ENCODE measurements around the gene DPEP2.
"Not testable (repeated sequence)": the region's sequence is repeated elsewhere in the genome, so short reads cannot be mapped to it uniquely, and the experiment has no call there.

The DPEP2 gene

GRCh38 chr16:68021490-68021889, 22.2 kb upstream of the DPEP2 start:
- H3K79me2 ChIP-seq (ENCODE audit: insufficient read depth, low read length) = peaks cover 36% of the 10 kb centered on the region
- ATAC-seq (ENCODE audit: insufficient read depth, low read depth) (no peak), DNase-seq (no peak)
- peaks cover 8% of the 10 kb centered on the region for H4K20me1 ChIP-seq (ENCODE audit: insufficient read depth, low read length)
- peaks cover 23% of the 10 kb centered on the region for H3K36me3 ChIP-seq (ENCODE audit: insufficient read depth, low read length)
- TF ChIP-seq EZH2 (IDR thresholded peaks at IDR 0.05; ENCODE audit: borderline replicate concordance, low read depth, low read length, severe bottlenecking) = no peak
- TF ChIP-seq, protein P1, sequence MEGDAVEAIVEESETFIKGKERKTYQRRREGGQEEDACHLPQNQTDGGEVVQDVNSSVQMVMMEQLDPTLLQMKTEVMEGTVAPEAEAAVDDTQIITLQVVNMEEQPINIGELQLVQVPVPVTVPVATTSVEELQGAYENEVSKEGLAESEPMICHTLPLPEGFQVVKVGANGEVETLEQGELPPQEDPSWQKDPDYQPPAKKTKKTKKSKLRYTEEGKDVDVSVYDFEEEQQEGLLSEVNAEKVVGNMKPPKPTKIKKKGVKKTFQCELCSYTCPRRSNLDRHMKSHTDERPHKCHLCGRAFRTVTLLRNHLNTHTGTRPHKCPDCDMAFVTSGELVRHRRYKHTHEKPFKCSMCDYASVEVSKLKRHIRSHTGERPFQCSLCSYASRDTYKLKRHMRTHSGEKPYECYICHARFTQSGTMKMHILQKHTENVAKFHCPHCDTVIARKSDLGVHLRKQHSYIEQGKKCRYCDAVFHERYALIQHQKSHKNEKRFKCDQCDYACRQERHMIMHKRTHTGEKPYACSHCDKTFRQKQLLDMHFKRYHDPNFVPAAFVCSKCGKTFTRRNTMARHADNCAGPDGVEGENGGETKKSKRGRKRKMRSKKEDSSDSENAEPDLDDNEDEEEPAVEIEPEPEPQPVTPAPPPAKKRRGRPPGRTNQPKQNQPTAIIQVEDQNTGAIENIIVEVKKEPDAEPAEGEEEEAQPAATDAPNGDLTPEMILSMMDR (IDR thresholded peaks at IDR 0.05; ENCODE audit: borderline replicate concordance, extremely low read depth, low read length, poor library complexity, severe bottlenecking) = no peak
- no peak overlapping the region for H2AFZ ChIP-seq (ENCODE audit: low read depth, low read length)
- H3K27me3 ChIP-seq (ENCODE audit: insufficient read depth, low read length, poor library complexity) = no peaks in the 10 kb centered on the region
- peak overlapping the region; percentile 45 to 74; a peak in 3 of 4 replicates for H3K4me3 ChIP-seq (ENCODE audit: low read depth in 1 of 2, low read length in 2 of 2)
- H3K4me1 ChIP-seq (ENCODE audit: insufficient read depth, low read length) = peaks cover 30% of the 10 kb centered on the region
- no peak overlapping the region for H3K27ac ChIP-seq (ENCODE audit: low read length)
- H3K9me3 ChIP-seq (ENCODE audit: insufficient read depth, low read length, severe bottlenecking) = no peaks in the 10 kb centered on the region
- H3K9ac ChIP-seq (ENCODE audit: low read depth, low read length) = peak overlapping the region; percentile 80; the same call in 1 of the 2 replicates
- H3K4me2 ChIP-seq (ENCODE audit: insufficient read depth, low read length) = peak overlapping the region; percentile 98

GRCh38 chr16:68019167-68019680, 19.9 kb upstream of the DPEP2 start:
- Histone ChIP-seq H3K79me2 (ENCODE audit: insufficient read depth, low read length) (peaks cover 31% of the 10 kb centered on the region), H3K36me3 (ENCODE audit: insufficient read depth, low read length) (peaks cover 18% of the 10 kb centered on the region), H3K9me3 (ENCODE audit: insufficient read depth, low read length, severe bottlenecking) (no peaks in the 10 kb centered on the region), H3K4me3 (ENCODE audit: low read depth in 1 of 2, low read length in 2 of 2) (no peak overlapping the region), H3K4me1 (ENCODE audit: insufficient read depth, low read length) (peaks cover 24% of the 10 kb centered on the region), H3K27ac (ENCODE audit: low read length) (no peak overlapping the region), H2AFZ (ENCODE audit: low read depth, low read length) (no peak overlapping the region), H4K20me1 (ENCODE audit: insufficient read depth, low read length) (peaks cover 8% of the 10 kb centered on the region), H3K27me3 (ENCODE audit: insufficient read depth, low read length, poor library complexity) (no peaks in the 10 kb centered on the region), H3K4me2 (ENCODE audit: insufficient read depth, low read length) (no peak overlapping the region), H3K9ac (ENCODE audit: low read depth, low read length) (no peak overlapping the region)
- ATAC-seq (ENCODE audit: insufficient read depth, low read depth) (no peak), DNase-seq (no peak)
- TF ChIP-seq EZH2 (IDR thresholded peaks at IDR 0.05; ENCODE audit: borderline replicate concordance, low read depth, low read length, severe bottlenecking) = no peak
- TF ChIP-seq, protein P1 (IDR thresholded peaks at IDR 0.05; ENCODE audit: borderline replicate concordance, extremely low read depth, low read length, poor library complexity, severe bottlenecking) = no peak

GRCh38 chr16:68015681-68016080, 16.4 kb upstream of the DPEP2 start, which contains the start of gene DPEP2NB:
Gene DPEP2NB (minus strand): TSS chr16:68015911. CDS start chr16:68015770, 141 bp downstream.
- Histone ChIP-seq H3K4me1 (ENCODE audit: insufficient read depth, low read length) (no peaks in the 10 kb centered on the region), H3K27me3 (ENCODE audit: insufficient read depth, low read length, poor library complexity) (no peaks in the 10 kb centered on the region), H3K9ac (ENCODE audit: low read depth, low read length) (no peak within 1 kb of the TSS), H3K9me3 (ENCODE audit: insufficient read depth, low read length, severe bottlenecking) (no peaks in the 10 kb centered on the region), H2AFZ (ENCODE audit: low read depth, low read length) (no peak within 1 kb of the TSS), H3K36me3 (ENCODE audit: insufficient read depth, low read length) (no peaks in the 10 kb centered on the region), H4K20me1 (ENCODE audit: insufficient read depth, low read length) (no peaks in the 10 kb centered on the region), H3K79me2 (ENCODE audit: insufficient read depth, low read length) (no peaks in the 10 kb centered on the region), H3K4me3 (ENCODE audit: low read depth in 1 of 2, low read length in 2 of 2) (no peak within 1 kb of the TSS), H3K4me2 (ENCODE audit: insufficient read depth, low read length) (no peak within 1 kb of the TSS), H3K27ac (ENCODE audit: low read length) (no peak within 1 kb of the TSS)
- no peak for ATAC-seq (ENCODE audit: insufficient read depth, low read depth)
- DNase-seq = no peak
- no peak for TF ChIP-seq EZH2 (IDR thresholded peaks at IDR 0.05; ENCODE audit: borderline replicate concordance, low read depth, low read length, severe bottlenecking)

DNA sequence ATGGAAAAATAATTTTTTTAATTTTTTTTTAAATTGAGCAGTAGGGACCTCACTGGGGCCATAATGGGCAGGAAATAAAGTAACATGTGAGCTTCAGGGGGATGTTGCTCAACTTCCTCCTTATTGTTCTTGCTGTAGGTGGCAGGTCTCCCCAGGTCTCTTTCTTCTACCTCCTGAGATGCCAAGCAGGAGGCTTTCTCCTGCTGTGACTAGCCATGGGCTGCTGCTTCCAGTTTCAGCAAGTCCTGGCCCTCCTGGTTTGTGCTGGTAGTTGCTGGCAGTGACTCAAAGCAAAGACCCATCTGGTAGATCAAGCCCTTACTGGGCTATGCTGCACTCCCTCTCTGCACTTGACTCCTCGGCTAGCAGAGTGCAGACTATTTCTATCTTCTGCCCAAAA, 14.2 kb upstream of the DPEP2 start:
- H3K27me3 ChIP-seq (ENCODE audit: insufficient read depth, low read length, poor library complexity) = no peaks in the 10 kb centered on the region
- no peak overlapping the region for H3K9ac ChIP-seq (ENCODE audit: low read depth, low read length)
- H3K9me3 ChIP-seq (ENCODE audit: insufficient read depth, low read length, severe bottlenecking) = no peaks in the 10 kb centered on the region
- no peaks in the 10 kb centered on the region for H4K20me1 ChIP-seq (ENCODE audit: insufficient read depth, low read length)
- H3K4me3 ChIP-seq (ENCODE audit: low read depth in 1 of 2, low read length in 2 of 2) = no peak overlapping the region
- TF ChIP-seq, protein P1 (IDR thresholded peaks at IDR 0.05; ENCODE audit: borderline replicate concordance, extremely low read depth, low read length, poor library complexity, severe bottlenecking) = no peak
- no peak for TF ChIP-seq EZH2 (IDR thresholded peaks at IDR 0.05; ENCODE audit: borderline replicate concordance, low read depth, low read length, severe bottlenecking)
- H3K79me2 ChIP-seq (ENCODE audit: insufficient read depth, low read length) = no peaks in the 10 kb centered on the region
- no peaks in the 10 kb centered on the region for H3K36me3 ChIP-seq (ENCODE audit: insufficient read depth, low read length)
- H3K27ac ChIP-seq (ENCODE audit: low read length) = no peak overlapping the region
- H2AFZ ChIP-seq (ENCODE audit: low read depth, low read length) = no peak overlapping the region
- DNase-seq (no peak), ATAC-seq (ENCODE audit: insufficient read depth, low read depth) (no peak)
- H3K4me1 ChIP-seq (ENCODE audit: insufficient read depth, low read length) = no peaks in the 10 kb centered on the region
- H3K4me2 ChIP-seq (ENCODE audit: insufficient read depth, low read length) = no peak overlapping the region

DNA sequence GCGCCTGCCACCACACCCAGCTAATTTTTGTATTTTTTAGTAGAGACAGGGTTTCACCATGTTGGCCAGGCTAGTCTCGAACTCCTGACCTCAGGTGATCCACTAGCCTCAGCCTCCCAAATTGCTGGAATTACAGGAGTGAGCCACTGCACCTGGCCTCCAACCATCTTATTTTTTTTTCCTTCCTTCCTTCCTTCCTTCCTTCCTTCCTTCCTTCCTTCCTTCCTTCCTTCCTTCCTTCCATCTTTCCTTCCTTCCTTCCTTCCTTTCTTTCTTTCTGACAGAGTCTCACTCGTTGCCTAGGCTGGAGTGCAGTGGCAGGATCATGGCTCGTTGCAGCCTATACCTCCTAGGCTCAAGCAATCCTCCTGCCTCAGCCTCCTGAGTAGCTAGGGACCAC, 10.6 kb upstream of the DPEP2 start:
- H3K9me3 ChIP-seq (ENCODE audit: insufficient read depth, low read length, severe bottlenecking); H3K27ac ChIP-seq (ENCODE audit: low read length); H4K20me1 ChIP-seq (ENCODE audit: insufficient read depth, low read length); H3K4me1 ChIP-seq (ENCODE audit: insufficient read depth, low read length); H3K9ac ChIP-seq (ENCODE audit: low read depth, low read length); DNase-seq; H3K4me3 ChIP-seq (ENCODE audit: low read depth in 1 of 2, low read length in 2 of 2); H3K79me2 ChIP-seq (ENCODE audit: insufficient read depth, low read length); H3K4me2 ChIP-seq (ENCODE audit: insufficient read depth, low read length); ATAC-seq (ENCODE audit: insufficient read depth, low read depth); H2AFZ ChIP-seq (ENCODE audit: low read depth, low read length); H3K36me3 ChIP-seq (ENCODE audit: insufficient read depth, low read length); H3K27me3 ChIP-seq (ENCODE audit: insufficient read depth, low read length, poor library complexity): not testable (repeated sequence)

All from DND-41 (cell line).